Measurements from ENCODE around the gene GARNL3.

The GARNL3 gene

GRCh38 chr9:127430415-127430814 is 165.8 kb downstream of the GARNL3 start:
- Histone ChIP-seq H3K4me1 (ENCODE audit: insufficient read depth, low read length, severe bottlenecking) (peaks cover 6% of the 10 kb centered on the region), H2AFZ (ENCODE audit: low read length) (no peak overlapping the region), H3K4me2 (ENCODE audit: low read length) (no peak overlapping the region), H3K27me3 (ENCODE audit: insufficient read depth, low read length) (no peaks in the 10 kb centered on the region), H3K9ac (ENCODE audit: low read length) (no peak overlapping the region), H3K36me3 (ENCODE audit: insufficient read depth, low read length) (peaks cover 53% of the 10 kb centered on the region), H3K9me2 (ENCODE audit: low read depth, low read length) (no peaks in the 10 kb centered on the region), H3F3A (ENCODE audit: insufficient read depth, low read length) (no peaks in the 10 kb centered on the region), H3K79me2 (ENCODE audit: insufficient read depth, low read length) (0 out of 2 replicates have a peak, but pooled peaks cover 3% of the 10 kb centered on the region), H3K4me3 (ENCODE audit: low read depth, low read length, poor library complexity, severe bottlenecking) (no peak overlapping the region), H3K27ac (ENCODE audit: low read depth, low read length, poor library complexity, severe bottlenecking) (no peak overlapping the region), H4K20me1 (ENCODE audit: insufficient read depth, low read length) (no peaks in the 10 kb centered on the region), H3K9me3 (ENCODE audit: low read length) (no peaks in the 10 kb centered on the region)
- no peak for TF ChIP-seq EZH2 (IDR thresholded peaks at IDR 0.05; ENCODE audit: borderline replicate concordance, low read length)
- TF ChIP-seq, protein P1, sequence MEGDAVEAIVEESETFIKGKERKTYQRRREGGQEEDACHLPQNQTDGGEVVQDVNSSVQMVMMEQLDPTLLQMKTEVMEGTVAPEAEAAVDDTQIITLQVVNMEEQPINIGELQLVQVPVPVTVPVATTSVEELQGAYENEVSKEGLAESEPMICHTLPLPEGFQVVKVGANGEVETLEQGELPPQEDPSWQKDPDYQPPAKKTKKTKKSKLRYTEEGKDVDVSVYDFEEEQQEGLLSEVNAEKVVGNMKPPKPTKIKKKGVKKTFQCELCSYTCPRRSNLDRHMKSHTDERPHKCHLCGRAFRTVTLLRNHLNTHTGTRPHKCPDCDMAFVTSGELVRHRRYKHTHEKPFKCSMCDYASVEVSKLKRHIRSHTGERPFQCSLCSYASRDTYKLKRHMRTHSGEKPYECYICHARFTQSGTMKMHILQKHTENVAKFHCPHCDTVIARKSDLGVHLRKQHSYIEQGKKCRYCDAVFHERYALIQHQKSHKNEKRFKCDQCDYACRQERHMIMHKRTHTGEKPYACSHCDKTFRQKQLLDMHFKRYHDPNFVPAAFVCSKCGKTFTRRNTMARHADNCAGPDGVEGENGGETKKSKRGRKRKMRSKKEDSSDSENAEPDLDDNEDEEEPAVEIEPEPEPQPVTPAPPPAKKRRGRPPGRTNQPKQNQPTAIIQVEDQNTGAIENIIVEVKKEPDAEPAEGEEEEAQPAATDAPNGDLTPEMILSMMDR (IDR thresholded peaks at IDR 0.05; ENCODE audit: low read length), result no peak

- no peak overlapping the region for H3K27ac ChIP-seq (ENCODE audit: low read depth, low read length, poor library complexity, severe bottlenecking)
These were observed 173.1 kb downstream of the GARNL3 start for GRCh38 chr9:127437497-127438264.

GRCh38 chr9:127438394-127438793 is 173.8 kb downstream of the GARNL3 start:
- Histone ChIP-seq H3F3A (ENCODE audit: insufficient read depth, low read length) (no peaks in the 10 kb centered on the region), H3K9me3 (ENCODE audit: low read length) (0 out of 2 replicates have a peak, but pooled peaks cover 3% of the 10 kb centered on the region), H2AFZ (ENCODE audit: low read length) (no peak overlapping the region), H3K79me2 (ENCODE audit: insufficient read depth, low read length) (no peaks in the 10 kb centered on the region), H3K4me3 (ENCODE audit: low read depth, low read length, poor library complexity, severe bottlenecking) (no peak overlapping the region), H3K27ac (ENCODE audit: low read depth, low read length, poor library complexity, severe bottlenecking) (no peak overlapping the region), H3K36me3 (ENCODE audit: insufficient read depth, low read length) (peaks cover 95% of the 10 kb centered on the region), H4K20me1 (ENCODE audit: insufficient read depth, low read length) (no peaks in the 10 kb centered on the region), H3K4me1 (ENCODE audit: insufficient read depth, low read length, severe bottlenecking) (no peaks in the 10 kb centered on the region), H3K9me2 (ENCODE audit: low read depth, low read length) (no peaks in the 10 kb centered on the region), H3K27me3 (ENCODE audit: insufficient read depth, low read length) (no peaks in the 10 kb centered on the region), H3K4me2 (ENCODE audit: low read length) (no peak overlapping the region), H3K9ac (ENCODE audit: low read length) (no peak overlapping the region)
- TF ChIP-seq, protein P1 (IDR thresholded peaks at IDR 0.05; ENCODE audit: low read length), result no peak
- TF ChIP-seq EZH2 (IDR thresholded peaks at IDR 0.05; ENCODE audit: borderline replicate concordance, low read length), result no peak

More at GRCh38 chr9:127437497-127438264, 173.1 kb downstream of the GARNL3 start:
- Histone ChIP-seq H3K9ac (ENCODE audit: low read length) (no peak overlapping the region), H3K79me2 (ENCODE audit: insufficient read depth, low read length) (no peaks in the 10 kb centered on the region), H3K4me1 (ENCODE audit: insufficient read depth, low read length, severe bottlenecking) (no peaks in the 10 kb centered on the region), H3K9me3 (ENCODE audit: low read length) (0 out of 2 replicates have a peak, but pooled peaks cover 3% of the 10 kb centered on the region), H4K20me1 (ENCODE audit: insufficient read depth, low read length) (no peaks in the 10 kb centered on the region), H3K4me3 (ENCODE audit: low read depth, low read length, poor library complexity, severe bottlenecking) (no peak overlapping the region), H3F3A (ENCODE audit: insufficient read depth, low read length) (no peaks in the 10 kb centered on the region), H3K4me2 (ENCODE audit: low read length) (no peak overlapping the region), H3K36me3 (ENCODE audit: insufficient read depth, low read length) (peaks cover 95% of the 10 kb centered on the region), H3K9me2 (ENCODE audit: low read depth, low read length) (no peaks in the 10 kb centered on the region), H2AFZ (ENCODE audit: low read length) (no peak overlapping the region), H3K27me3 (ENCODE audit: insufficient read depth, low read length) (no peaks in the 10 kb centered on the region)
- TF ChIP-seq, protein P1 (IDR thresholded peaks at IDR 0.05; ENCODE audit: low read length), result no peak
- TF ChIP-seq EZH2 (IDR thresholded peaks at IDR 0.05; ENCODE audit: borderline replicate concordance, low read length), result no peak

All from OCI-LY1 (cell line).